NCI-H2196 treated with DMSO at 0.1 percent for 48 hours (cell line): ENCODE results near the gene ABHD17B.
A peak's percentile ranks its signal among the peaks of the same experiment; 100 is the strongest.
"Not testable (repeated sequence)": the region's sequence is repeated elsewhere in the genome, so short reads cannot be mapped to it uniquely, and the experiment has no call there.

ENCODE experiments used
- DNase-seq: peaks from one replicate; lab custom pipeline; 2025; ENCODE audit not compliant: unreplicated experiment; lab: John Stamatoyannopoulos, UW

ABHD17B gene

DNA sequence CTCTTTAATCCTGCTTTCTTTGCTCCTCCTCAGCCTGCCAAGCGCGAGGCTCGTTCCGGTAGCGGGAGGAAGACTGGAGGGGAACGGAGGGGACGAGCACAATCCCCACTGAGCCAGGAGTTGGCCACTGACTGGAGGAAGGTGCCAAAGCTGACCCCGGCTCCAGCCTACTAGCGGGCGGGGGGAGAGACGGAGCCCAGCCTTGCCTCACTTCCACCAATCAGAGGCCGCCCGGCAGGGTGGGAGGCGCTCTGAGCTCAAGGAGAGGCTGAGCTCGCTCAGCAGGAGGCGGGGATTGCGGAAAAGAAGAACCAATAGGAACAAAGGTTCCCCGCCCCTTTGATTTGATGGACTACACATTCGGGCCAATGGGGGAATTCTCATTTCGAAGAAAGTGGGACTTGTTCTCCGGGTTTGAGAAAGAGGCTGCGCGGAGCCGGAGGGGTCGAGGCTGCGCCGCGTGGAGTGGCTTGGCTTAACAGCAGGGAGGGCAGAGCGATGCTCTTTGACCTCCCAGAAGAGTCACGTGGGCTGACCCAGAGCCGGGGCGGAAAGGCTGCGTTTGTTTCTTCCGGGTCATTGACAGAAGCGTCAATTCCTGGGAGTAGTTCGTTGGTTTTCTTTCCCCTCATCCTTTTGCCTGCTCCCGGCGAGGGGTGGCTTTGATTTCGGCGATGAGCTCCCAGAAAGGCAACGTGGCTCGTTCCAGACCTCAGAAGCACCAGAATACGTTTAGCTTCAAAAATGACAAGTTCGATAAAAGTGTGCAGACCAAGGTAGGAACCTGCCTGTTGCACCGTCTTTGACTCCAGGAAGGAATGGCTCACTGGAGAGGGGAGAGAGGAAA is at the start of gene ABHD17B, which contains the start of gene C9orf85:
ABHD17B (minus strand) TSS at position 133 of the 847 bp plus-strand sequence. CDS start 36,113 bp downstream, outside the sequence.
C9orf85 (plus strand) TSS at position 579 of the 847 bp plus-strand sequence; CDS start at position 675, 96 bp downstream.
- DNase-seq = peak; percentile 98

- DNase-seq = no peak
Observed at GRCh38 chr9:71955300-71955915, 44.4 kb upstream of the ABHD17B start.

DNA sequence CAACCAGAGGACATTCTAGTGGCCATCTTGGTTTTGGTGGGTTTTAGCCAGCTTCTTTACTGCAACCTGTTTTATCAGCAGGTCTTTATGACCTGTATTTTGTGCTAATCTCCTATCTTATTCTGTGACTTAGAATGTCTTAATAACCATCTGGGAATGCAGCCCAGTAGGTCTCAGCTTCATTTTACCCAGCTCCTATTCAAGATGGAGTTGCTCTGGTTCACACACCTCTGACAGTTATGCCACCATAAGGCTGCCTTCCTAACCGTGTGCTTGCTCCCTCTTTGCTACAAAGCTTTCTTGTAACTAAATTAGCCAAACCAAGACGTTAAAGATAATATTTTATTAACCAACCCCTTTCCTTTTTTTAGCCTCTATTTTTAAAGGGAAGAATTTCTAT is 43.7 kb upstream of the ABHD17B start:
- DNase-seq = not testable (repeated sequence)

DNA sequence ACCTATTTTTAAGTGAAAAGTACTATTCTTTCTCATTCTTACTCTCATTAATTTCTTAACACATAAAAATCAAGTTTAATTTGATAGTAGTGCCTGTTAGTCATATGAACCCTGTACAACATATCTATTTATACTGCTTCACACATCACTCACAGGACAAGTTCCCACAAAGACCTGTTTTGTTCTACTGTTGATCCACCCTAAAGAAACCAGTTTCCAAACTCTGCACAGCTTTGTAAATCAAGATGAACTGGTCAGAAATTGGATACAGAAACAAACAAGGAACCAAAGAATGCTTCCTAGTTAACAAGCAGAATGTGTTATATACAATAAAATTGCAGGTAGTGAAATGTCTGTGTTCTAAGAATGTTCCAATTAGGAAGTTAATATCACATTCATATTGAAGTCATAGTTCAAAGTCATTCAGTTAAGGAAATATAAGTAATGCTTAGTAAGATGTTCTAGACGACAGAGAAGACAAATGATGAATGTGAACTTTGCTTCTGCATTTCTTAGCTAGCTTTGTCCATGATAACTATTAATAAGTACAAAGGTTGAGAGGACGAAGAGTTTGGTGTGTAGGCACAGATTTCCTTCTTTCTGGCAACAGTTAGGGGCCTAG is 33.9 kb upstream of the ABHD17B start:
- no peak for DNase-seq

GRCh38 chr9:71941998-71942567 is 31.1 kb upstream of the ABHD17B start:
- no peak for DNase-seq

DNA sequence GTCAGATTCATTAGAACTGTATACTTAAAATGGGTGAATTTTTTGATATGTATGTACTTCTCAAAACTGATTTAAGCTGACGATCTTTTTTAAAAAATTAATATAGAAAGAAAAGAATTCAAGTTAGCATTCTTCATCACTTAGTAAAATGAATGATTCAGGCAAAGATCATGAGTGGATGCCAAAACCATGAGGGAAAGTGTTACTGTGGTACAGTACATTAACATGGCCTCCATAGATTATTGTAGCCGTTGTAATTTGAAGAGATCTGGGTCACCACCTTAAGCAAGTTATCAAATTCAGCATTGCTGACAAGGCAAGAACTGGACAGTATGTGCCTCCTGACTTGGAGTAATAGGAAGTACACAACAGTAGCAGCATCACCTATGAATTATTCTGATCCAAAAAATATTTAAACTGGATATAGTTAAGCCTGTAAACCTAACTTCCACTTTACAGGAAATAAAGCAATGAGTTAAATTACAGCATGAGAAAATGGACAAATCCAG is 30.1 kb upstream of the ABHD17B start:
- no peak for DNase-seq

DNA sequence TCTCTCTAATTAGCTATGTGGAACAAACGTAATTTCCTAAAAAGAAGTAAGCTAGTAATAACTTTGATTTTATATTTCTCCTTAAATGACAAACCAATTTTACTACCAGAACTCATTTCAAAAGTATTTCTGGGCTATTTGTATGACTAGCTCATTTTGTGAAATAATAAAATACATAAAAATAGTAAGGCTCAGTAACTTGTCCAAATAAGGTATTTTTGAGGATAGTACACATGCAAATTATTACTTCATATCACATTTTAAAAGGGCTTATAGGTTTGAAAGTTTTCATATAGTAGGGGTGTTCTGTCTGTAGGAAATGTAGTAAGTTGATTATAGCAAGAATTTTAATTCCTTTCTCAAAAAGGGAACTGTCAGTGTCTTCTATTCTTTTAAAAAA is 26.9 kb upstream of the ABHD17B start:
- DNase-seq = no peak

GRCh38 chr9:71937070-71937625 is 26.2 kb upstream of the ABHD17B start:
- no peak for DNase-seq

GRCh38 chr9:71936066-71936465 is 25.1 kb upstream of the ABHD17B start:
- no peak for DNase-seq

DNA sequence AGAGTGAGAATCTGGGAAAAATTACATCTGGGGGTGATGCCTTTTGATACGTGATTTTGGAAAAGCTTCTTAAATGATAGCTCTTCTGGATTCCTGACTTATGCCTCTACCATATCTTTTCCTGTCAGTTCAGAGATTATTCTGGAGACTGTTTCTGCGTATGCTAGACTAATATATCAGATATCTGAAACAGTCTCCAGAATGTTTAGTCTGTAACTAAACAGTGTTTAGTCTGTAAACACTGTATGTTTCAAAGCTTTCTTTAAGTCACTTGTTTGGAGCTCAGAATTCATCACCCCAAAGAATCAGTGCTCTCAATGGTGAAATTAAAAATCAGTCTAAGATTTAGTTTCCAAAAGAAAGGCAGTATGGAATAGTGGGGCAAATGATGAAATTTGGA is 20.2 kb upstream of the ABHD17B start:
- no peak for DNase-seq

DNA sequence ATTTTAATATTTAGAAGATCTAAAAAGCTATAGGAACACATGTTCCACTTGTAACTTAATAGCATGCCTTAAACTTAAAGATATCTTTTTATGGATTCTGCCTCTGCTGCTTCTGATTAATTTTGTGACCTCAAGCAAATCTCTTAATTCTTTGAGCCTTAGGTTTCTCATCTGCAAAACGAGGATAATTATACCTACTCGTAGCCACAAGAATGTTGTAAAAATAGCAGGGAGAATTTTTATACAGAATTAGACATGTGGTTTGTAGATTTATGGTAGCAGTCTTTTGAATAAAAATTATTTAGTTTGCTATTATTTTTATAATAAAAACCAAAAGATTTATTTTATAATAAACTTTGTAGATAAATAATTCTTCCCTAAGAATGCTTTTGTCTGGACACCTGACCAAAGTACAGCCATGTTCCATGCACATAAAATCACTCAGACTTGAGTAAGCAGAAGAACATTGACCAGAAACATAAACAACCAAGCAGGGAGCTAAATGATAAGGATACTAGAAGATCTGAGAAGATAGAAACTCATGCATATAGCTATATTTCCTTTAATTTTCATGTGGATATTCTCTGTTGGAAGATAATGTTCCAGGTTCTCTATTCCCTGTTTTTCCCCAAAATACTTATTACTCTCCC is 18.9 kb upstream of the ABHD17B start:
- no peak for DNase-seq

- DNase-seq = no peak
Observed at GRCh38 chr9:71929223-71929622, 18.2 kb upstream of the ABHD17B start.

- DNase-seq = no peak
Observed at GRCh38 chr9:71928806-71929205, 17.8 kb upstream of the ABHD17B start.

DNA sequence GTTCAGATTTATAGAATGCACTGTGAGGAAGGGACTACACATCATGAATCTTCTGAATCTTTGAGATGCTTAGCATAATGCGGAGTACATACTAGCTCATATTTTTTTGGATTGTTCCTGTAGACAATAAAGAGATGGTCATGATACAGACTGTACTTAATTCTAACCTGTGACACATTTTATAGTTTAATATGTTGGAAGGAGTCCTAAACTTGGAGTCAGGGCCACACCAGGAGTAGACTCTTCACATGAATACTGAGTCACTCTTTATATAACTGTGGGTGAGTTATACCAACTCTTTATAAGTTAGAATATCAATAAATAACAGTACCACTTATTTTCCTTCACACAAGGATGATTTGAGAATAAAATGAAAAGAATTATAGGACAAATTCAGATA is 17.4 kb upstream of the ABHD17B start:
- DNase-seq = no peak

- no peak for DNase-seq
Observed at GRCh38 chr9:71925834-71926233, 14.8 kb upstream of the ABHD17B start.

- no peak for DNase-seq
Observed at GRCh38 chr9:71924576-71924975, 13.6 kb upstream of the ABHD17B start.

- DNase-seq = no peak
Observed at GRCh38 chr9:71921190-71921814, 10.3 kb upstream of the ABHD17B start.

DNA sequence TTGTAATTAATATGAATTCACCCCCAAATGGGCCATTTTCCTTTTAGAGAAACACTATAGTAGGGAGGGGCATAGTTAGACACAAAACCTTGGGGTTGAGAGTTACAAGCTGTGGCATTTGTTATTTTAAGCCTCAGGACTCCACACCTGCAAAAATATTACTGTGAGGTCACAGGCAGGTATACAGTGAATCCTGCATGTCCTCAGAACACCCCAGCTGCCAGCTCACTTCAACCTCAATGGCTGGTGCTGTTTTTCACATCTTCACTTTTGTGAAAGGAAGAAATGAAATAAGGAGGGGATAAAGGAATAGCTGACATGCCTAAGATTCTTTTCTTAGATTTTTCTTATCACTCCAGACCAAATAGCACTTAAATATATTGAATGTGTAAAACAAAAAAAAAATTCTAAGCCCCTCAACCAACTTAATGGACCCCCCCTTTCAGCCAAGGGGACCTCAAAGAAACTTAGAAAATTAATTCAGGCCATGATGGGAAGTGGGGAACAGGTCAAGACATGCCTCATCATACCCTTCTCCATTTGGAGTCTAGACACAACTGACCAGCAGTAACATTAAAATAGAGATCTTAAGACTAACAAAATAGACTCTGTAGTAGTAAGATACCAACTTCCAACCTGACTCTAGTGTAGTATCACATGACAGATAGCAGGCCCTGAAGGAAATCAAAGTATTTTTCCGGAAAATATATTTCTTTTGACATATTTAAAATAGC is 9.6 kb upstream of the ABHD17B start:
- DNase-seq = no peak

GRCh38 chr9:71918419-71918818 is 7.4 kb upstream of the ABHD17B start:
- no peak for DNase-seq
